NCI-H1048 (cell line): ENCODE data around the gene ACSF3.
A peak's percentile ranks its signal among the peaks of the same experiment; 100 is the strongest.

ENCODE experiments used
- DNase-seq: peaks from one replicate; lab custom pipeline; 2025; lab: John Stamatoyannopoulos, UW

The ACSF3 gene

GRCh38 chr16:89093602-89094251, at the start of gene ACSF3:
ACSF3 (plus strand) TSS chr16:89093852; CDS start chr16:89100682, 6,830 bp downstream.
- no peak for DNase-seq

- no peak for DNase-seq
These were observed 49.1 kb upstream of the ACSF3 start for GRCh38 chr16:89044418-89045180.

GRCh38 chr16:89045181-89045815, 48.4 kb upstream of the ACSF3 start:
- no peak for DNase-seq

- no peak for DNase-seq
These were observed 47.8 kb upstream of the ACSF3 start for GRCh38 chr16:89045881-89046280.

GRCh38 chr16:89046491-89046890, 47.2 kb upstream of the ACSF3 start:
- DNase-seq: no peak

- DNase-seq: no peak
These were observed 46.1 kb upstream of the ACSF3 start for GRCh38 chr16:89047331-89048089.

GRCh38 chr16:89048090-89048725, 45.4 kb upstream of the ACSF3 start:
- DNase-seq: no peak

- no peak for DNase-seq
These were observed 44.7 kb upstream of the ACSF3 start for GRCh38 chr16:89048871-89049422.

GRCh38 chr16:89049484-89050118, 44.1 kb upstream of the ACSF3 start:
- DNase-seq: no peak

- DNase-seq: no peak
These were observed 43.4 kb upstream of the ACSF3 start for GRCh38 chr16:89050119-89050867.

- DNase-seq: no peak
These were observed 42.8 kb upstream of the ACSF3 start for GRCh38 chr16:89050868-89051311.

- no peak for DNase-seq
These were observed 42.0 kb upstream of the ACSF3 start for GRCh38 chr16:89051521-89052166.

- no peak for DNase-seq
These were observed 41.3 kb upstream of the ACSF3 start for GRCh38 chr16:89052191-89052889.

- DNase-seq: peak; percentile 59
These were observed 40.5 kb upstream of the ACSF3 start for GRCh38 chr16:89052890-89053724.

GRCh38 chr16:89053725-89054029, 40.0 kb upstream of the ACSF3 start:
- no peak for DNase-seq

- no peak for DNase-seq
These were observed 39.4 kb upstream of the ACSF3 start for GRCh38 chr16:89054261-89054661.

GRCh38 chr16:89054714-89055113, 38.9 kb upstream of the ACSF3 start:
- DNase-seq: no peak

GRCh38 chr16:89055313-89055712, 38.3 kb upstream of the ACSF3 start:
- DNase-seq: no peak
